HT-29 (cell line): ENCODE results near the gene SMTN. TPM values are rescaled to one million over a fixed set of nuclear protein-coding genes. Genes with fewer than 3 reads are reported as not detected.
A peak's percentile ranks its signal among the peaks of the same experiment; 100 is the strongest.
"Not testable (repeated sequence)": the region's sequence is repeated elsewhere in the genome, so short reads cannot be mapped to it uniquely, and the experiment has no call there.

Experiments used
- DNase-seq: peaks from one replicate; pipeline ENCODE4 v3.0.0-alpha.2; 2015; ENCODE audit warnings: low spot score
- total RNA-seq: library from RNA; depleted of rRNA; stranded (reverse); fragments of >200 nt; shearing (Covaris generic); gene quantifications from 2 replicates; pipeline ENCODE4 v1.2.3, GENCODE V29; 2014

The SMTN gene
- total RNA-seq, 1 experiment from 2014 or later: 76.5 TPM

- no peak for DNase-seq
These were observed 9.3 kb downstream of the SMTN start for GRCh38 chr22:31090217-31091085.

DNA sequence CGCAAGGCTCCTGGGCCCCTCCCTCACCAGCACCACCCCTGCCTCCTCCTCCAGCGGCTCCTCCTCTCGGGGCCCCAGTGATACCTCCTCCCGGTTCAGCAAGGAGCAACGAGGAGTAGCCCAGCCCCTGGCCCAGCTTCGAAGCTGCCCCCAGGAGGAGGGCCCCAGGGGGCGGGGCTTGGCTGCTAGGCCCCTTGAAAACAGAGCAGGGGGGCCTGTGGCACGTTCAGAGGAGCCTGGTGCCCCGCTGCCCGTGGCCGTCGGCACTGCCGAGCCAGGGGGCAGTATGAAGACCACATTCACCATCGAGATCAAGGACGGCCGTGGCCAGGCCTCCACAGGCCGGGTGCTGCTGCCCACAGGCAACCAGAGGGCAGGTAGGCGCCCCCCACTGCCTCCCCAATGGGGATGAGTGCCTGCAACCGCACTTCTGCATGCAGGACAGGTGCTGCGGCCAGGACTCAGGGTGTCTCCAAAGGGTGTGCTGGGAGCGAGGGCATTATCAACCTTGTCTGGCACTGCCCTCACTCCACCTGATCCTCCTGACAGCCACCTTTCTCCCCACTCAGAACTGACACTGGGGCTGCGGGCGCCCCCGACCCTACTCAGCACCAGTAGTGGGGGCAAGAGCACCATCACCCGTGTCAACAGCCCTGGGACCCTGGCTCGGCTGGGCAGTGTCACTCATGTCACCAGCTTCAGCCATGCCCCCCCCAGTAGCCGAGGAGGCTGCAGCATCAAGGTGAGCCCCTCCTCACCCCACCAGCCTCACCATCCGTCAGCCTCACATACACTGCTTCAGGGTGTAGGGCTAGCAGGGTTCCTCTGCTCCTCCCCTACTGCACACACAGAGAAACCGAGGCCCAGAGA is 10.2 kb downstream of the SMTN start:
- no peak for DNase-seq

- DNase-seq: no peak
These were observed 11.0 kb downstream of the SMTN start for GRCh38 chr22:31092161-31092560.

- DNase-seq: no peak
These were observed 12.2 kb downstream of the SMTN start for GRCh38 chr22:31093086-31093850.

- no peak for DNase-seq
These were observed 13.0 kb downstream of the SMTN start for GRCh38 chr22:31094021-31094551.

GRCh38 chr22:31094741-31095140 is 13.6 kb downstream of the SMTN start:
- no peak for DNase-seq

DNA sequence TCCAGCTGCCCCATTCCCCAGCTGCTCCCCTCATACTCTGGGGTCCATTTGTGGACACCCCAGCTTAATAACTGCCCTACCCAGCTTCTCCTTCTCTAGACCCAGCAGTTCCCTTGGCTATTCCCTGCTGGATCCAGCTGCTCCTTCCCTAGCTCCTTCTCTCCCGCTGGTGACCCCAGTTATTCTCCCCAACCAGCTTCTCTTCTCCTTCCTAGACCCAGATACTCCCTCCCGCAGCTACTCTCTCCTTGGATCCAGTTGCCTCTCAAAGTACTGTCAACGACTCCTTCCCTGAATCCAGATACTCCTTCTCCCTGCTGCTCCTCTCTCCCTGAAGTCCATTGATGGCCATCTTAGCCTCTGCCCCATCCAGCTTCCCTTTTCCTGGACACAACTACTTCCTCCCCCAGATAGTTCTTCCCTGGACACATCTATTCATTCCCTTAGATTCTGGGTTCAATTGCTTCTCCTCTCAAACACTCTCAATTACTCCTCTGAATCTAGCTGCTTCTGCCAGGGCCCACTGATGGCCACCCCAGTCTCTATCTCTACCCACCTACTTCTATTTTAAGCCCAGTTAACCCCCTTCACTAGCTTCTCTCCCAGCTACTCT is 14.6 kb downstream of the SMTN start:
- DNase-seq: no peak

DNA sequence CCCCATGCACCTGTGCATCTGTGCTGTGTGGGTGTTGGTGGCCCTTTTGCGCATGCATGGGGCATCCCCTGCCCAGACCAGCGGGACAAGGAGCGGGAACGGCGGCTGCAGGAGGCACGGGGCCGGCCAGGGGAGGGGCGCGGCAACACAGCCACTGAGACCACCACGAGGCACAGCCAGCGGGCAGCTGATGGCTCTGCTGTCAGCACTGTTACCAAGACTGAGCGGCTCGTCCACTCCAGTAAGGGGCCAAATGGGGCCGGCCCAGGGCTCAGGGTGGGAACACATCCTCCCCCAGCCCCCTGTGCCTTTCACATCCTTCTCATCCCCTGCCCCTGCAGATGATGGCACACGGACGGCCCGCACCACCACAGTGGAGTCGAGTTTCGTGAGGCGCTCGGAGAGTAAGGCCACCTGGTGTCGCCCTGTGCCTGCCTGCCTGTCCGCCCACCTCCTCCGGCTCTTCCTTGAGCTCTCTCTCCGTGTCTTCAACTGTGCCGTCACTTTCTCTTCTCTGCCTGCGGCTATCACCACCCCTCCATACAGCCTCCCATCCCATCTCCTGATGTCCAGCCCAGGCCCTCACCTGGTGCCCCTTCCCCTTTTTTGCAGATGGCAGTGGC is 15.7 kb downstream of the SMTN start:
- no peak for DNase-seq

DNA sequence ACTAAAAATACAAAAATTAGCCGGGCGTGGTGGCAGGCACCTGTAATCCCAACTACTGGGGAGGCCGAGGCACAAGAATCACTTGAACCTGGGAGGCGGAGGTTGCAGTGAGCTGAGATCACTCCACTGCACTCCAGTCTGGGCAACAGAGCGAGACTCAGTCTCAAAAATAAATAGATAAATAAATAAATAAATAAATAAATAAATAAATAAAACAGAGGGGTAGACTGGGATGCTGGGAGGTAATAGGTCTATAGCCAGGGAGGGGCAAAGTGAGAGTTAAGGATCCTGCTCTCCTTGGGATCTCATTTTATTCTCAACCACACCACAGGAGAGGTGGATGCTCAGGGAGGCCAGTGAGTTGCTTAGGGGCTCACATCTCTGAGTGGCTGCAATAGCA is 16.4 kb downstream of the SMTN start:
- DNase-seq: not testable (repeated sequence)

- DNase-seq: no peak
These were observed 17.0 kb downstream of the SMTN start for GRCh38 chr22:31097941-31098631.

GRCh38 chr22:31098632-31099110 is 17.6 kb downstream of the SMTN start:
- DNase-seq: no peak

DNA sequence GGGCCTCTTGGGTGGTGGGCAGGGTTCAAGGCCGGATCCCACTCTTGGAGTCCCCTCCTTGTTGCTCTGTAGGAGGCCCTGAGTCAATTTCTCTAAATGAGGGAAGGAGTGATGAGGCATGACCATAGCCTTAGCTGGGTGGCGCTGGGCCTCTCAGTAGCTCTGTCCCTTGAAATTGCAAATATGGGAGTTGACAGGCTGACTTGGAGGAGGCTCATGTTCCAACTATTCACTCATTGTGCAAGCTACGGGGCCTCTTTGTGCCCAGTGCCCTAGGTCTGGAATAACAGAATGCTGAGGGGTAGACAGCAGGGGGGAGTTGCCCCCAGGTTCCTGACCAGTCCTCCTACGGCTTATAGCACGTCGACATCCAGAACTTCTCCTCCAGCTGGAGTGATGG is 18.3 kb downstream of the SMTN start:
- no peak for DNase-seq

DNA sequence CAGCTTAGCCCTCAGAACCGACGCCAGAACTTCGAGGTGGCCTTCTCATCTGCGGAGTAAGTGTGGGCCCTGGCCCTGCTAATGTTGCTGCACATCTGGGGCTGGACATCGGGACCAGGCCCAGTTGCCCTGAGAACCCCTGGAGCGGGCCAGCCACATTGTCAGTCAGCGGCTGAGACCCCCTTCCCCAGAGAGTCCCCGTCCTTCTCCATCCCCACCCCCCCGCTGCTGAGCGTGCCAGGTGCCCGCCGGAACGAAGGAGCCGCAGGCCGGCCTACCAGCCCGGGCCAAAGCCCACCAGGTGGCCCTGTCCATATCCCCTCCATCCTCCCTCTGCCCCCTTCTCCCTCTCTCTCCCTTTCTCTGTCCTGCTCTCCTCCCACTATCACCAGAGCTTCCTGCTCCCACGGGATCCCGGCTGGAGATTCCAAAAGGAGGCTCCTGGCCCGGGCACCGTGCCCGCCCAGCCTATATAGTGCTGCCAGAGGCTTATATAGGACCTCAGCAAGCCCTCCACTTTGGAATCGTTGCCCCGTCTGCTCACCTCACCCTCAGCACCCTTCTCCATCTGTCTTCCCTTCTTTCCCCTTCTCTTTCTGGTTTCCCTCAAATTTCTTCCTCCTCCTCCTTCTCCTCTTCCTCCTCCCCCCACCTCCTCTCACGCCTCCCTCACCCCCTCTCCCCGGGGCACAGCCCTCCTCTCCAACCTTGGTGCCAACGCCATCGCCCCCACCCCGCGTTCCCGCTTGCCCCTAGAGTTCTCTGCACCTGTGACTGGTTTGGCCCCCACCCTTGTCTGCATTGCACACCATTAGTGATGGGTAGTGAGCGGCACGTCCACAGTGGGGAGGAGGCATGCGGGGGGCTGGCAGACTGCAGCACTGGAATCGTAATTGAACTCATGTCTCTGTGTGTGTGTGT is 19.0 kb downstream of the SMTN start:
- no peak for DNase-seq

GRCh38 chr22:31100762-31101525 is 19.8 kb downstream of the SMTN start:
- DNase-seq: no peak

DNA sequence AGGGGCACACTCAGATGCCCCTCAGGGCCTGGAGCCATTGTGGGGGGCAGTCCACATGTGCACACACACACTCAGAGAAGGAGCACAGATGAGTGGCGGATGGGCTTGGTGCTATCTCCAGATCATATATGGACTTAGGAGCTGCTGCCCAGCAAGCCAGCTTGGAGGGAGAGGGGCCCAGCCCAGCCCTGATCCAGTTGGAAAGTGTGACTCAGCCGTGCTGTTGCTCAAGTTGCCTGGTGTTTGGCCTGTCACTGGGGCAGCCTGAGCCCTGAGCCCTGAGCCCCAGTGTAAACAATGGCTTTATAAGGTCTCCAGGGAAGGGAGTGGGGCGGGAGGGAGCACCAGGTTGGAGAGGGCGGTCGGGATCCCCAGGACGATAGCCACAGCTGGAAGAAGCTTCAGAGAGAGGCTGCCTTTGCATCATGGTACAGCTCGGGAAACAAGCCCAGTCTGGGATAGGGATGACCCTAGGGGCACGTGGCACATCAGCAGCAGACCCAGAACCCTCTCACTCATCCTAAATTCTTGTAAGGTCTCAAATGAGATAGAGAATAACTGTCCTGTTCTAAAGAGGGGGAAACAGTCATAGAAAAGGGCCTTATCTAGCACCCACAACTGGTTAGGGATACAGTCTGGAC is 21.4 kb downstream of the SMTN start:
- DNase-seq: peak; percentile 9

GRCh38 chr22:31103111-31103510 is 22.0 kb downstream of the SMTN start:
- no peak for DNase-seq

DNA sequence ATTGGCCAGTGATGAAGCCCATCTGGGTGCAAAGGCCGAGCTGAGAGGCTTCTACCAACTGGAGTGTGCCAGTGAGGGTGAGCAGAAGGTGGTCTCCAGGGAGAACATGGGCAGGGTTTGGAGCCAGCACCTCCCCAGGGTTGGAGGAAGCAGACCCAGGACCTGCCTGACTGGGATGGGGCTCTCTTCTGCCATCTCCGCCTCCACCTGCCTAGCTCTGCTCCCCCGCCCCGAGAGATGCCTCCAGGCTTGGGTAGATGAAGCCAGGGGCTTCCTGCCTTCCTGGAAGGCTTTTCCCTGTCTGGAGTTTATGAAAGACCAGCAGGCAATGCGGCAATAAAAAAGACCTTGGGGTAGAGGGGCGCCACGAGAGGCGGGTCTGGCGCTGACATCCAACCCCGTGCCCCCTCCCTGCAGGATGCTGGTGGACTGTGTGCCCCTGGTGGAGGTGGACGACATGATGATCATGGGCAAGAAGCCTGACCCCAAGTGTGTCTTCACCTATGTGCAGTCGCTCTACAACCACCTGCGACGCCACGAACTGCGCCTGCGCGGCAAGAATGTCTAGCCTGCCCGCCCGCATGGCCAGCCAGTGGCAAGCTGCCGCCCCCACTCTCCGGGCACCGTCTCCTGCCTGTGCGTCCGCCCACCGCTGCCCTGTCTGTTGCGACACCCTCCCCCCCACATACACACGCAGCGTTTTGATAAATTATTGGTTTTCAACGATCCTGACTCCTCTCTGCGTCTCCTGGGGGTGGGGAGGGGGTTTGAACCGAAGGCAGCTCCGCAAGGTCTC is 23.0 kb downstream of the SMTN start:
- DNase-seq: no peak
